SK-N-MC (cell line): ENCODE data around the gene CPLX1.

Experiments
- EZH2 ChIP-seq: fragments of 200-600 bp; sonication (generic); IDR thresholded peaks from one replicate; pipeline ENCODE4 v1.6.1; 2017; ENCODE audit warnings: antibody characterized with exemption
- POLR2AphosphoS5 ChIP-seq: IDR thresholded peaks from 2 replicates; pipeline ENCODE4 v1.6.1; 2012; ENCODE audit warnings: mild to moderate bottlenecking, low read depth, low read length, borderline replicate concordance

DNA sequence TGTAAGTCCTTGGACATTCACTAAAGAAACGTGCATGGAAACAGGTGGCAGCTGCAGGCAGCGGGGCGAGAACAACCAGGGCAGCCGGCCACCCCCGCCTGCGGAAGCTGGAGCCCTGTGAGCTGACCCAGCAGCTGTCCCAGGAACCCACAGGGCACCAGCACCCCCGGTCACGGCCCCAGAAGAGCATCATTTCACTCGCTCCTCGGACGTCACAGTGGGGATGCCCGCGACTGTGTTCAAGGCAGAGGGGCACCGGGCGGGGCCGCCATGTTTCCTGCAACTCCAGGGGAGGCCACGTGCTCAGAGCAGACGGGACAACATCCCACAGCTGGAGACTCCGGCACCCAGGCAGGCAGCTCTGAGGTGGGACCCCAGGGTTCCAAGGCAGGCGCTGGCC is 45.0 kb upstream of the CPLX1 start:
- TF ChIP-seq POLR2AphosphoS5 (no peak), EZH2 (no peak)
